Activated naive CD4-positive, alpha-beta T cell treated with anti-CD3 and anti-CD28 coated beads for 36 hours (primary cell): ENCODE measurements around the gene SNX8. TPM values are rescaled to one million over a fixed set of nuclear protein-coding genes. Genes with fewer than 3 reads are reported as not detected.

Experiments used
- microRNA-seq: library from miRNA; unstranded; fragments of <30 nt; microRNA quantifications from one replicate; pipeline ENCODE4 v1.2.0, GENCODE V29; 2022; ENCODE audit warnings: borderline microRNAs expressed, borderline replicate concordance
- total RNA-seq, 2 experiments: library from RNA; stranded (reverse); gene quantifications; one replicate each; pipeline ENCODE4 v1.2.3, GENCODE V29; 2021

SNX8 gene
- total RNA-seq, 2 experiments from 2014 or later, result 28.7 to 29.6 TPM

Small RNAs within 50 kb of the gene (microRNA-seq; reads per million reads assigned to microRNA genes)
- gene MIR6836, result not detected

Other genes starting within 250 kb of the SNX8 start
- gene MAD1L1, start 81.5 kb downstream of the SNX8 start, total RNA-seq, result 10 to 100 TPM; 37.5 to 40.2 TPM
- 10 to 100 TPM; 21.0 to 24.0 TPM for gene MRM2, start 72.2 kb downstream of the SNX8 start, total RNA-seq
- 100 to 1,000 TPM; 115 to 118 TPM for gene NUDT1, start 72.2 kb downstream of the SNX8 start, total RNA-seq
- gene EIF3B, start 40.4 kb upstream of the SNX8 start, total RNA-seq, result 100 to 1,000 TPM; 156 to 159 TPM
- gene CHST12, start 89.2 kb upstream of the SNX8 start, total RNA-seq, result under 1 TPM; 0.62 to 0.64 TPM
- gene GRIFIN, start 162.0 kb upstream of the SNX8 start, total RNA-seq, result not detected
- 10 to 100 TPM; 19.7 to 22.7 TPM for gene LFNG, start 205.3 kb upstream of the SNX8 start, total RNA-seq
- 10 to 100 TPM; 26.8 to 27.3 TPM for gene BRAT1, start 241.1 kb upstream of the SNX8 start, total RNA-seq
- 1 to 10 TPM; 6.6 to 9.4 TPM for gene IQCE, start 244.5 kb upstream of the SNX8 start, total RNA-seq